ENCODE measurements around the gene MUSK. TPM values are rescaled to one million over a fixed set of nuclear protein-coding genes. Genes with fewer than 3 reads are reported as not detected.

The MUSK gene
- not detected for total RNA-seq

- Histone ChIP-seq H3K4me1 (no peaks in the 10 kb centered on the region), H3K4me3 (no peak within 1 kb of the TSS), H3K27ac (no peak within 1 kb of the TSS), H3K9me3 (no peaks in the 10 kb centered on the region), H3K27me3 (no peaks in the 10 kb centered on the region), H3K36me3 (no peaks in the 10 kb centered on the region)
- TF ChIP-seq CTCF (IDR thresholded peaks at IDR 0.05) = no peak
- no peak for TF ChIP-seq POLR2AphosphoS5 (IDR thresholded peaks at IDR 0.05; ENCODE audit: insufficient read depth in 1 of 2, low read depth in 1 of 2)
- no peak for TF ChIP-seq POLR2A (IDR thresholded peaks at IDR 0.05)
- no peak for DNase-seq (ENCODE audit: extremely low spot score in 2 of 2)
- intact Hi-C loops (cut with DNase I) = no loop called here
Observed at GRCh38 chr9:110668570-110669167, at the start of gene MUSK. Gene MUSK, plus strand, starts transcription at chr9:110668791. Its CDS starts 114 bp downstream, at chr9:110668905.

- TF ChIP-seq POLR2AphosphoS5 (IDR thresholded peaks at IDR 0.05; ENCODE audit: insufficient read depth in 1 of 2, low read depth in 1 of 2) = no peak
- TF ChIP-seq POLR2A (IDR thresholded peaks at IDR 0.05) = no peak
- no peak for TF ChIP-seq CTCF (IDR thresholded peaks at IDR 0.05)
- Histone ChIP-seq H3K9me3 (no peaks in the 10 kb centered on the region), H3K4me3 (no peak overlapping the region), H3K27ac (no peak overlapping the region), H3K27me3 (no peaks in the 10 kb centered on the region), H3K36me3 (no peaks in the 10 kb centered on the region), H3K4me1 (no peaks in the 10 kb centered on the region)
- intact Hi-C loops (cut with DNase I) = loop anchor here (5.0 kb wide), 1 partner anchor 1243 kb away; no protein-coding TSS in a partner anchor
- DNase-seq (ENCODE audit: extremely low spot score in 2 of 2) = no peak
Observed at GRCh38 chr9:110619831-110620230, 48.8 kb upstream of the MUSK start.

GRCh38 chr9:110620726-110621125, 47.9 kb upstream of the MUSK start:
- H3K4me3 ChIP-seq = no peak overlapping the region
- H3K4me1 ChIP-seq = no peaks in the 10 kb centered on the region
- H3K36me3 ChIP-seq = no peaks in the 10 kb centered on the region
- no peaks in the 10 kb centered on the region for H3K27me3 ChIP-seq
- H3K27ac ChIP-seq = no peak overlapping the region
- intact Hi-C loops (cut with DNase I) = no loop called here
- TF ChIP-seq POLR2A (IDR thresholded peaks at IDR 0.05) (no peak), CTCF (IDR thresholded peaks at IDR 0.05) (no peak), POLR2AphosphoS5 (IDR thresholded peaks at IDR 0.05; ENCODE audit: insufficient read depth in 1 of 2, low read depth in 1 of 2) (no peak)
- DNase-seq (ENCODE audit: extremely low spot score in 2 of 2) = no peak
- no peaks in the 10 kb centered on the region for H3K9me3 ChIP-seq

GRCh38 chr9:110622368-110622767, 46.2 kb upstream of the MUSK start:
- H3K9me3 ChIP-seq = no peaks in the 10 kb centered on the region
- H3K4me3 ChIP-seq = no peak overlapping the region
- TF ChIP-seq POLR2A (IDR thresholded peaks at IDR 0.05) = no peak
- TF ChIP-seq CTCF (IDR thresholded peaks at IDR 0.05) = no peak
- TF ChIP-seq POLR2AphosphoS5 (IDR thresholded peaks at IDR 0.05; ENCODE audit: insufficient read depth in 1 of 2, low read depth in 1 of 2) = no peak
- no peaks in the 10 kb centered on the region for H3K36me3 ChIP-seq
- no peaks in the 10 kb centered on the region for H3K4me1 ChIP-seq
- intact Hi-C loops (cut with DNase I) = no loop called here
- no peaks in the 10 kb centered on the region for H3K27me3 ChIP-seq
- no peak overlapping the region for H3K27ac ChIP-seq
- no peak for DNase-seq (ENCODE audit: extremely low spot score in 2 of 2)

- no peak overlapping the region for H3K27ac ChIP-seq
- no peaks in the 10 kb centered on the region for H3K36me3 ChIP-seq
- no peaks in the 10 kb centered on the region for H3K9me3 ChIP-seq
- H3K27me3 ChIP-seq = no peaks in the 10 kb centered on the region
- no peak for TF ChIP-seq POLR2AphosphoS5 (IDR thresholded peaks at IDR 0.05; ENCODE audit: insufficient read depth in 1 of 2, low read depth in 1 of 2)
- TF ChIP-seq CTCF (IDR thresholded peaks at IDR 0.05) = peak; percentile 31 to 72 (median 43)
- no peak for DNase-seq (ENCODE audit: extremely low spot score in 2 of 2)
- no peaks in the 10 kb centered on the region for H3K4me1 ChIP-seq
- intact Hi-C loops (cut with DNase I) = no loop called here
- no peak overlapping the region for H3K4me3 ChIP-seq
Observed at GRCh38 chr9:110623462-110624025, 45.0 kb upstream of the MUSK start.
